SH-SY5Y (cell line): ENCODE measurements around the gene PAPPA.

Experiments
- GATA2 ChIP-seq: IDR thresholded peaks from 2 replicates; pipeline ENCODE4 v1.6.1; 2011; ENCODE audit warnings: mild to moderate bottlenecking, low read depth, low read length
- GATA3 ChIP-seq: IDR thresholded peaks from 2 replicates; pipeline ENCODE4 v1.6.1; 2011; ENCODE audit warnings: low read depth, mild to moderate bottlenecking, low read length, moderate library complexity

PAPPA gene

GRCh38 chr9:116360016-116360415 lies 206.4 kb downstream of the PAPPA start:
- TF ChIP-seq GATA2 (no peak), GATA3 (no peak)

- TF ChIP-seq GATA3, result no peak
- no peak for TF ChIP-seq GATA2
These were observed 207.4 kb downstream of the PAPPA start for GRCh38 chr9:116360989-116361388.

GRCh38 chr9:116361547-116361946 lies 208.0 kb downstream of the PAPPA start:
- TF ChIP-seq GATA2 (no peak), GATA3 (no peak)

- TF ChIP-seq GATA2, result no peak
- TF ChIP-seq GATA3, result no peak
These were observed 208.9 kb downstream of the PAPPA start for GRCh38 chr9:116362493-116362892.

- TF ChIP-seq GATA2 (no peak), GATA3 (no peak)
These were observed 211.5 kb downstream of the PAPPA start for GRCh38 chr9:116365056-116365471.

- no peak for TF ChIP-seq GATA3
- no peak for TF ChIP-seq GATA2
These were observed 212.7 kb downstream of the PAPPA start for GRCh38 chr9:116366241-116366640.

- no peak for TF ChIP-seq GATA3
- no peak for TF ChIP-seq GATA2
These were observed 215.1 kb downstream of the PAPPA start for GRCh38 chr9:116368680-116369079.

GRCh38 chr9:116369706-116370105 lies 216.1 kb downstream of the PAPPA start:
- TF ChIP-seq GATA2 (no peak), GATA3 (no peak)

GRCh38 chr9:116370556-116370955 lies 217.0 kb downstream of the PAPPA start:
- TF ChIP-seq GATA3 (no peak), GATA2 (no peak)

GRCh38 chr9:116372081-116372673 lies 218.6 kb downstream of the PAPPA start:
- TF ChIP-seq GATA3 (no peak), GATA2 (no peak)

- TF ChIP-seq GATA2 (no peak), GATA3 (no peak)
These were observed 219.2 kb downstream of the PAPPA start for GRCh38 chr9:116372786-116373185.

GRCh38 chr9:116377179-116377798 lies 223.7 kb downstream of the PAPPA start:
- no peak for TF ChIP-seq GATA2
- no peak for TF ChIP-seq GATA3

- TF ChIP-seq GATA3 (no peak), GATA2 (no peak)
These were observed 225.3 kb downstream of the PAPPA start for GRCh38 chr9:116378873-116379272.

GRCh38 chr9:116379821-116380220 lies 226.2 kb downstream of the PAPPA start:
- no peak for TF ChIP-seq GATA3
- TF ChIP-seq GATA2, result no peak

- no peak for TF ChIP-seq GATA3
- TF ChIP-seq GATA2, result no peak
These were observed 227.0 kb downstream of the PAPPA start for GRCh38 chr9:116380496-116380995.
